ENCODE results near the gene TSSK6.
"Not testable (repeated sequence)": the region's sequence is repeated elsewhere in the genome, so short reads cannot be mapped to it uniquely, and the experiment has no call there.

The TSSK6 gene

DNA sequence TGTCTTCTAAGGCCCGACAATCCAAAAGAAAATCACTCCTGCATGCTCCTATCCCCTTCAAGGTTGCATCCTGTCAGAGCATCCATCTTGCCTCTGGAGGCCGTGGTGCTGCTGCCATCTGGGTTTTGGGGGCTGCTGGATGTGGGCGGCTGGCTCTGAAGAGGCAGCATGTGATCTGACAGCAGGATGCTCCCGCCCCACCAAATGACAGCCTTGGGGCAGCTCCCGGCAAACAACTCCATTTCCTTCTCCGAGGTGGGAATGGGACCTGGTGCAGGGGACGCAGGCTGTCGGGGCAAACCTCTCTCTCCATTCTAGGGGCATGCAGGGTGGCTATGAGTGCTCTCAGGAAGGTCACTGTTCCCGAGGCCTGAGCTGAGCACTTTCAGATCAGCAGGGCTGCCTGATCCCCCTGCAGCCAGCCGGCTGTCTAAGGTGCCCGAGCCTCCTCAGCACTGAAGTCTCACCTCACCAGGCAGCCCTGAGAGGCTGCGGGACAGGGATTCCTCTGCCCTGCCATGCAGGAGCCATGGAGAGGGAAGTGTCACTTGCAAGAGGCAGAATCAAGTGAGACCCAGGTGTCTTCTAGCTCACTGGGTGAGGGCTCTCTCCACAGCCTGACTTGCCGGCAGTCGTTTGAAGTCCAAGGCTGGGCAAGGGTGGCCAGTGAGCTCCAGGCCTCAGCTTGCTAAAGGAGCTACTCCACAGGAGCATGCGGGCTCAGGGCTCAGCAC, 28.8 kb downstream of the TSSK6 start:
- Histone ChIP-seq H3K36me3 (ENCODE audit: control insufficient read depth, insufficient read depth, low read length) (no peaks in the 10 kb centered on the region), H3K4me1 (ENCODE audit: control insufficient read depth, insufficient read depth, low read length) (peaks cover 23% of the 10 kb centered on the region), H3K9me3 (ENCODE audit: control insufficient read depth, low read length) (no peaks in the 10 kb centered on the region), H3K4me3 (ENCODE audit: insufficient read depth, low read depth, low read length) (no peak overlapping the region), H3K27ac (ENCODE audit: insufficient read depth, low read depth, low read length, poor library complexity, severe bottlenecking) (no peak overlapping the region), H3K27me3 (ENCODE audit: control insufficient read depth, insufficient read depth, low read length, poor library complexity, severe bottlenecking) (no peaks in the 10 kb centered on the region)
- 89 to 91% methylated on average over 15 of the region's 15 CpGs for WGBS, 2 experiments

DNA sequence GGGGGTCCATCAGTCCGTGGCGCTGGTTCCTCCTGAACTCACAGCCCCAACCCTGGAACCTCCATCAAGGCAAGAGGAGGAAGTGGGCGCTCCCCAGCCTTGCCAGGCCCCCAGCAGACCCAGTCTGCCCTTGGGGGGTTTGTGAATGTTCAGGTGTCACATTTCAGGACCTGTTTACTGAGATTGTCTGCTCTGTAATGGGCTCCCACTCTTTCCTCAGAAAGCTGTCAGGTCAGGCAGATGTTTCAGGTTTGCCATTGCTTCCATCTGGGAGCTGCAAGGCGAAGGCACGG, 29.4 kb downstream of the TSSK6 start:
- Histone ChIP-seq H3K4me1 (ENCODE audit: control insufficient read depth, insufficient read depth, low read length) (peaks cover 23% of the 10 kb centered on the region), H3K36me3 (ENCODE audit: control insufficient read depth, insufficient read depth, low read length) (no peaks in the 10 kb centered on the region), H3K27ac (ENCODE audit: insufficient read depth, low read depth, low read length, poor library complexity, severe bottlenecking) (no peak overlapping the region)

DNA sequence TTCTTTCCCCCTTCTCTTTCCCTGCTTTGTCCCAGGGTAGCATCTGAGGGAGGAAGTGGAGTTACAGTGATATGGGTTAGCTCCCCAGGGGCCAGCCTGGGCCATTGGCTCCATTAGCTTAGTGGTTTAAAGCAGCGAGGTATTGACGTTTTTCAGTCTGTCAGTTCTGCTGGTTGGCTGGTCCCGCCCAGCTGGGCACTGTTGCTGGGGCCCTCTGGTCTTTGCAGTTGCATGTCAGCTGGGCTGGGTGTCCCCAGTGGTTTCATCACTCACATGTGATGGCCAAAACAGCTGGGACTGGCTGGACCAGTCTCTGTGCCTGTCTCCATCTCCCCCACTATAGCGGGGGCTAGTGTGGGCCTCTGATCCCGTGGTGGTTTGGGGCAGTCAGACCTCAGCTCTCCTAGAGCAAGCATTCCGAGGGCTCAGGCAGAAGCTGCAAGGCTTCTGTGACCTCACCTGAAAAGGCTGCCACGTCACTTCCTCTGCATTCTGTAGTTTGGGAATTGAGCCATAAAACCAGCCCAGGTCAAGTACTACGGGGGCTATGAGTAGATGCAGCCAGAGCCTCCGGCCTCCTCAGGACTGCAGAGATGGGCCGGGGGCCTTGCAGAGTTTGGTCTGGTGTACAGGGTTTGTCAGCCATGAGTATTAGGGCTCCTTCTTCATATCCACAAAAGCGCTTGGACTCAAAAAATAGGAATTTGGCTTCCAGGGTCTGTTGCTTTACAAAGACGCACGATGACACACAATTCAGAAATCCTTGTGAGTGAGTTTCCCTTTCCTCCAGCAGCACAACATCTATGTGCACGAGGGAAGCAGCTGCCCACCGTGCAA, 30.0 kb downstream of the TSSK6 start:
- 90 to 92% methylated on average over 15 of the region's 15 CpGs for WGBS, 2 experiments
- Histone ChIP-seq H3K27ac (ENCODE audit: insufficient read depth, low read depth, low read length, poor library complexity, severe bottlenecking) (no peak overlapping the region), H3K4me1 (ENCODE audit: control insufficient read depth, insufficient read depth, low read length) (peaks cover 23% of the 10 kb centered on the region), H3K4me3 (ENCODE audit: insufficient read depth, low read depth, low read length) (no peak overlapping the region), H3K9me3 (ENCODE audit: control insufficient read depth, low read length) (no peaks in the 10 kb centered on the region), H3K36me3 (ENCODE audit: control insufficient read depth, insufficient read depth, low read length) (no peaks in the 10 kb centered on the region), H3K27me3 (ENCODE audit: control insufficient read depth, insufficient read depth, low read length, poor library complexity, severe bottlenecking) (no peaks in the 10 kb centered on the region)

More for the DNA sequence above, 29.4 kb downstream of the TSSK6 start:
- H3K9me3 ChIP-seq (ENCODE audit: control insufficient read depth, low read length): no peaks in the 10 kb centered on the region
- no peaks in the 10 kb centered on the region for H3K27me3 ChIP-seq (ENCODE audit: control insufficient read depth, insufficient read depth, low read length, poor library complexity, severe bottlenecking)
- H3K4me3 ChIP-seq (ENCODE audit: insufficient read depth, low read depth, low read length): no peak overlapping the region
- 92 to 94% methylated on average over 5 of the region's 5 CpGs for WGBS, 2 experiments

DNA sequence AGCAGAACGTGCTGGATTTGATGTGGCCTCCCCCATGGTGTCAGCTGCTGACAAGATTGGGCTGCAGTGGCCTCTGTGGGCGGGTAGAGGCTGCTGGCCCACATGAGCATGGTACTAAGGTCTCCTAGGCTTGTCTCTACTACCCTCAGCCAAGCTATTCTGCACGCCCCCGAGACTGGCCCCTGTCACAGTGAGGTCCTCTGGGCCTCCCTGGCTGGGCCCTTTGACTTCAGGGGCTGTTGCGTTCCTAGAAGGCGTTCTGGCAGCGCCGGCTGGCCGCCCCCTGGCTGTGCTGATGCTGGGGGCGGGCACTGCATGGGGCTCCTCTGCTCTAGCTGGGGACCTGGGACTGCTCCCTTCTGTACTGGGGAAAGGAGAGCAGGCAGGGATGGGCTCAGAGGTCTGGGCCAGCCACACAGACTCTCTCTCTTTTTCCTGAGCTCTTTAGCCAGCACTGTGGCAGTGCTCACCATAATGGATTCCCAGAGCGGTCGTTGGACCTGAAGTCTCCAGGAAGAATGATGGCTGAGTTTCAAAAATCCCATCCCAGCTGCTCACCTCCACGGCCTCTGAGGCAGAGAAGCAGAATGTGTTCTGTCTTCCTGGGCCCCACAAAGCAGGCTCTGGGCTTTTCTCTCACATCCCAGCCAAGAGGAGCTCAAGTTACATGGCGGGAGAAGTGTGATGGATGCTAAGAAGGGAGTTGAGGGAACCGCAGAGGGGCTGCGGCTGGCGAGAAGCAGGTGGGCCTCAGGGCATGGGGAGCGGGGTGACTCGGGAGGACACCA, 32.3 kb downstream of the TSSK6 start:
- WGBS, 2 experiments: 84 to 88% methylated on average over 19 of the region's 19 CpGs
- Histone ChIP-seq H3K9me3 (ENCODE audit: control insufficient read depth, low read length) (no peaks in the 10 kb centered on the region), H3K27ac (ENCODE audit: insufficient read depth, low read depth, low read length, poor library complexity, severe bottlenecking) (no peak overlapping the region), H3K4me1 (ENCODE audit: control insufficient read depth, insufficient read depth, low read length) (peaks cover 5% of the 10 kb centered on the region), H3K4me3 (ENCODE audit: insufficient read depth, low read depth, low read length) (no peak overlapping the region), H3K27me3 (ENCODE audit: control insufficient read depth, insufficient read depth, low read length, poor library complexity, severe bottlenecking) (no peaks in the 10 kb centered on the region), H3K36me3 (ENCODE audit: control insufficient read depth, insufficient read depth, low read length) (no peaks in the 10 kb centered on the region)

DNA sequence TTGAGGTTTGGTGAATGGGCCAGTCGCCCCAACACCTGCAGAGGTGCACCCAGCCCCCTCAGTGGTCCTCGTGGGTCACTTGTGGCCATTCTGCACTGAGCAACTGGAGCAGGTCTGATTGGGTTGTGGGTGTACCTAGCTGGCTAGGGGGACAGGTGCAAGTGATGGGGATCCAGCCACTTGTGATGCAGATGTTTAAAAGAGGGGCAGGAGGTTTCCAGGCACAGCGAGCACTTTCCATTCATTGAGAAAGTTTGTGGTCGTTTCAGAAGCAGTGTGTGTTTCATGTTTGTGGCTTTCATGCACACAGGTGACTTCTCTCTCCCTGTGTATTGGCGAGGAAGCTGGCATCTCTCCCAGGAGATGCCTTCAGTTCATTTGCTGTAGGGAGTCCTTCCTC, 34.7 kb downstream of the TSSK6 start:
- no peaks in the 10 kb centered on the region for H3K36me3 ChIP-seq (ENCODE audit: control insufficient read depth, insufficient read depth, low read length)
- WGBS, 2 experiments: 95% methylated on average over 5 of the region's 5 CpGs
- H3K4me1 ChIP-seq (ENCODE audit: control insufficient read depth, insufficient read depth, low read length): peaks cover 9% of the 10 kb centered on the region
- no peak overlapping the region for H3K4me3 ChIP-seq (ENCODE audit: insufficient read depth, low read depth, low read length)
- H3K27me3 ChIP-seq (ENCODE audit: control insufficient read depth, insufficient read depth, low read length, poor library complexity, severe bottlenecking): no peaks in the 10 kb centered on the region
- H3K27ac ChIP-seq (ENCODE audit: insufficient read depth, low read depth, low read length, poor library complexity, severe bottlenecking): no peak overlapping the region
- no peaks in the 10 kb centered on the region for H3K9me3 ChIP-seq (ENCODE audit: control insufficient read depth, low read length)

DNA sequence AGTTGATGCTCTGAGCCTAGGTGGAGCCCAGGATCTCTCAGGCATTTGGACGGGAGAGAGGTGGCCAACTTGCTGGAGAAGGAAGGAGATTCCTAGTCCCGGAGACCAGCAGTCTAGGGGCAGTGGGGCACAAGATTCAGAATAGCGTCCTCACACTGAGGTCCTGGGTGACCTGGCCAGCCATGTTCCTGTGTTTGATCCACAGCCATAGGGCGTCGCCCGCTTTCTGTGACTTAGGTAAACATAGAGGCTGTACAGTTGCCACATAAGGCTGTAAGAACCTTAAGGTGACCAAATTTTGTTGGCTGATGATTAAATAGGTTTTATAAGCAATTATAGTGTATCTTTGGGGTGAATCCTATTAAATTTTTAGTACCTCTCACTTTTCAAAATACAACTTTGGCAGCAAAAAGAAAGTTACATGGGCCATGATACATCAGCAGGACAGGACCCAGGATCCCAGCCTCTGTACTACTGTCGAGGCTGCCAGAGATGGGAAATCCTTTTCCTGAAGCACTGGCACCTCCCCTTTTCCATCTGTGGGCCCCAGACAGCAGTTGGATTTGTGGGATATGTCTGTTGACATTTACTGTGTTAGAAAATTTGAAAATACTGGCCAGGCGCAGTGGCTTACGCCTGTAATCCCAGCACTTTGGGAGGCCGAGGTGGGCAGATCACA, 37.5 kb downstream of the TSSK6 start:
- no peaks in the 10 kb centered on the region for H3K36me3 ChIP-seq (ENCODE audit: control insufficient read depth, insufficient read depth, low read length)
- H3K4me3 ChIP-seq (ENCODE audit: insufficient read depth, low read depth, low read length): no peak overlapping the region
- H3K27ac ChIP-seq (ENCODE audit: insufficient read depth, low read depth, low read length, poor library complexity, severe bottlenecking): no peak overlapping the region
- H3K9me3 ChIP-seq (ENCODE audit: control insufficient read depth, low read length): no peaks in the 10 kb centered on the region
- H3K27me3 ChIP-seq (ENCODE audit: control insufficient read depth, insufficient read depth, low read length, poor library complexity, severe bottlenecking): no peaks in the 10 kb centered on the region
- WGBS, 2 experiments: 96% methylated on average over 10 of the region's 10 CpGs
- H3K4me1 ChIP-seq (ENCODE audit: control insufficient read depth, insufficient read depth, low read length): peaks cover 20% of the 10 kb centered on the region

DNA sequence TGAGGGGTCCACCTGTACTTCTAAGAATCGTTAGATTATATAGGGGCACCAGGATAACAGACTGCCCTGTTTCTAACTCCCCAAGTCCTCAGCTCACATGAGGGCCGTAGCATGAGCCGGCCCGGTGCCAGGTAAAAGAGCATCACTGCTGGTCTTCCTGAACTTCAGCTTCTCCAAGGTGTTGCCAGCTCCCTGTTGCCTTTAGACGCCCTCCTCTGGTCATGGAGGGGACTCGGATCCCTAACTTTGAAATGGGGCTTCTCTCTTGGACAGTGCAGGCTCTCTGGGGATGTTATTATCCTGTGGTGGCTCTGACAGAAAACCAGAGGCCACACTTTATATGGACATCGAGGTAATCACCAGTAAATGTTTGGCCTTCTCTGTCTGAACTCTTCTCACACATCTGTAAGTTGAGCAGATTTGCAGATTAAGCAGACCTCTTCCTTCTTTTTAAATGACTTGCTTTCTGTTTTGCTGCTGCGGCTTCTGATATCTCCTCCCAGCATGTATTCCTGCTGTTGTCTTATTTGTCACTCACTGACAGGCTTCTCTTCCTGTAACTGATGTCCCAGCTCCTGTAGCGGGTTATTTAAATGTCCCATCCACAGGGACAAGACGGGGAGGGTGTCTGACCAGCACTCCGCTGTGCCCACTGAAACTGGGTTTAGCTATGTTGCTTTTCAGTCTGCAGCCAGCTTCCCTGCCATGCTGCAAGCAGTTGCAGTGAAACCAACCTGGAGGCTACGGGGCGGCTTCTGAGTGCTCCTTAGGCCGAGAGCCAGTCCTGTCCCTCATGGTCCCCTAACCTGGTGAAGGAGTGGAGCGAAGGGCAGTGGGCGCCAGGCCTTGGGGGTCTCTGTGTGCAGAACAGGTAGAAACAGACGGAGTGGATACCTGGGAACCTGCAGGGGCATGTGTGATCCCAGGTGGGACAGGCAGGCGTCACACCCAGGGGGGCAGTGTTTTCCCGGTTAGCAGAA, 39.2 kb downstream of the TSSK6 start:
- Histone ChIP-seq H3K4me1 (ENCODE audit: control insufficient read depth, insufficient read depth, low read length) (peaks cover 20% of the 10 kb centered on the region), H3K27ac (ENCODE audit: insufficient read depth, low read depth, low read length, poor library complexity, severe bottlenecking) (no peak overlapping the region), H3K9me3 (ENCODE audit: control insufficient read depth, low read length) (no peaks in the 10 kb centered on the region), H3K4me3 (ENCODE audit: insufficient read depth, low read depth, low read length) (no peak overlapping the region), H3K27me3 (ENCODE audit: control insufficient read depth, insufficient read depth, low read length, poor library complexity, severe bottlenecking) (no peaks in the 10 kb centered on the region), H3K36me3 (ENCODE audit: control insufficient read depth, insufficient read depth, low read length) (no peaks in the 10 kb centered on the region)
- WGBS, 2 experiments: 77 to 78% methylated on average over 19 of the region's 19 CpGs

DNA sequence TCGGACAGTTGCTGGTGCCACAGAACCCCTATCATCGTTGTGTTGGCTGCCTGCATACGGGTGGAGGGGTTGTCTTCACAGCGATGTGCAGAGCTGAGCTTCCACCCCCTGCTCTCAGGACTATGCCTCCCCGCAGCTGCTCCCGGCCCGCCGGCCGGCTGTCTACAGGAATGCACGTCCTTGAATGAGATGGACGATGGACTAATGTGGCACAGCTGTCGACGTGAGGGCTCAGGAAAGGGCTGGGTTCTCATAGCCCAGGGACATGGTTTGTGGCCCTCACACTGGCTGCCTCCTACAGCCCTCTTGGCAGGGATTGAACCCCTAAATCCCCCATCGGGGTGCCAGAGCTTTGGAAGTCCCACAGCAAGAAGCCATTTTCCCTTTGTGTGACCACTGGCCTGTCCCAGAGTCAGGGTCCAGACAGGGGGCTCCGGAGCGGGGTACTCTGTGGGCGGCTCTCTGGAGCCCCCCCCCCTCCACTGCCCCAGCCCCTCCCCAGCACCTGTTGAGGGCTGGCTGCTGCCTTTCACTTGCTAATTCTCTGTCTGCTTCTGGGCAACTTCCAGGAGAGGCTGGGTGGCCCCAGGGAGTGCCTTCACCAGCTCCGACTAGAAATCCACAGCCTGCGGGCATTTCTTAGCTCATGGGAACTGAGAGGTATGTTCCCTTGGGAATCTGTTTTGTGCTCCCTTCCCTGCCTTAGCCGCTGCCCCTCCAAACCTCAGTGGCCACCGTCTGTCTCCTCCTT, 40.2 kb downstream of the TSSK6 start:
- WGBS, 2 experiments: 25 to 26% methylated on average over 21 of the region's 21 CpGs

DNA sequence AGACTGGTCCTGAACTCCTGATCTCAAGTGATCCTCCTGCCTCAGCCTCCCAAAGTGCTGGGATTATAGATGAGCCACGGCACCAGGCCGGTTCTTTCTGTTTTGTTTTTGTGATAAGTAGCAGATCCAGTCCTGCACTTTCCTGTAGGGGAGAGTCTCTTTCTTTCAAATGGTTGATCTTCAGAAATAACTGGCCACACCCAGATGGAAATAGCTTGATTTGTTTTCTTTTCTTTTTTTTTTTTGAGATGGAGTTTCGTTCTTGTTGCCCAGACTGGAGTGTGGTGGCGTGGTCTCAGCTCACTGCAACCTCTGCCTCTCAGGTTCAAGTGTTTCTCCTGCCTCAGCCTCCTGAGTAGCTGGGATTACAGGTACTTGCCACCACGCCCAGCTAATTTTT, 43.2 kb downstream of the TSSK6 start:
- WGBS, 2 experiments: 93 to 94% methylated on average over 5 of the region's 5 CpGs
- H3K27me3 ChIP-seq (ENCODE audit: control insufficient read depth, insufficient read depth, low read length, poor library complexity, severe bottlenecking); H3K27ac ChIP-seq (ENCODE audit: insufficient read depth, low read depth, low read length, poor library complexity, severe bottlenecking); H3K4me3 ChIP-seq (ENCODE audit: insufficient read depth, low read depth, low read length): not testable (repeated sequence)
- Histone ChIP-seq H3K36me3 (ENCODE audit: control insufficient read depth, insufficient read depth, low read length) (peaks cover 20% of the 10 kb centered on the region), H3K4me1 (ENCODE audit: control insufficient read depth, insufficient read depth, low read length) (peaks cover 20% of the 10 kb centered on the region), H3K9me3 (ENCODE audit: control insufficient read depth, low read length) (peaks cover 11% of the 10 kb centered on the region)

More for the DNA sequence above, 40.2 kb downstream of the TSSK6 start:
- peaks cover 20% of the 10 kb centered on the region for H3K4me1 ChIP-seq (ENCODE audit: control insufficient read depth, insufficient read depth, low read length)
- no peaks in the 10 kb centered on the region for H3K36me3 ChIP-seq (ENCODE audit: control insufficient read depth, insufficient read depth, low read length)
- H3K27me3 ChIP-seq (ENCODE audit: control insufficient read depth, insufficient read depth, low read length, poor library complexity, severe bottlenecking): no peaks in the 10 kb centered on the region
- H3K9me3 ChIP-seq (ENCODE audit: control insufficient read depth, low read length): no peaks in the 10 kb centered on the region
- H3K4me3 ChIP-seq (ENCODE audit: insufficient read depth, low read depth, low read length): no peak overlapping the region
- no peak overlapping the region for H3K27ac ChIP-seq (ENCODE audit: insufficient read depth, low read depth, low read length, poor library complexity, severe bottlenecking)

Measured in ectodermal cell (in vitro differentiated cells).